Neuronal stem cell (in vitro differentiated cells): ENCODE results near the gene TXLNB.

Source experiments
- DNase-seq: peaks from one replicate; pipeline ENCODE4 v3.0.0-alpha.2; 2013; ENCODE audit warnings: low spot score
- H2AFZ ChIP-seq: one replicate; pipeline ENCODE4 v1.6.1; 2013; ENCODE audit warnings: mild to moderate bottlenecking, low read length, inconsistent platforms
- H2AK5ac ChIP-seq: 2 replicates; pipeline ENCODE4 v1.6.1; 2013; ENCODE audit warnings: low read depth, mild to moderate bottlenecking, inconsistent platforms, low read length, moderate library complexity, mixed read lengths
- H2BK120ac ChIP-seq: 2 replicates; pipeline ENCODE4 v1.6.1; 2013; ENCODE audit warnings: low read depth, mild to moderate bottlenecking, inconsistent platforms, low read length, moderate library complexity, mixed read lengths
- H2BK12ac ChIP-seq: one replicate; pipeline ENCODE4 v1.6.1; 2013; ENCODE audit warnings: low read length, inconsistent platforms
- H2BK15ac ChIP-seq: 2 replicates; pipeline ENCODE4 v1.6.1; 2013; ENCODE audit warnings: mild to moderate bottlenecking, low read length, inconsistent platforms, mixed read lengths
- H2BK5ac ChIP-seq: one replicate; pipeline ENCODE4 v1.6.1; 2013; ENCODE audit warnings: inconsistent platforms, mild to moderate bottlenecking, low read length, moderate library complexity
- H3K14ac ChIP-seq: one replicate; pipeline ENCODE4 v1.6.1; 2013; ENCODE audit warnings: low read length, inconsistent platforms
- H3K18ac ChIP-seq: 2 replicates; pipeline ENCODE4 v1.6.1; 2013; ENCODE audit warnings: low read length, inconsistent platforms
- H3K23ac ChIP-seq: 2 replicates; pipeline ENCODE4 v1.6.1; 2013; ENCODE audit warnings: low read depth, mild to moderate bottlenecking, mixed read lengths, low read length, inconsistent platforms; ENCODE audit not compliant: poor library complexity
- H3K27ac ChIP-seq: replicated peaks from 3 replicates; pipeline ENCODE4 v1.5.1; 2013; ENCODE audit warnings: low read length, inconsistent platforms
- H3K27me3 ChIP-seq, 3 experiments: 2 replicates each; pipeline ENCODE4 v1.6.1; 2013; ENCODE audit warnings: low read length in 3 of 3, mild to moderate bottlenecking in 2 of 3, inconsistent platforms in 1 of 3, low read depth in 1 of 3, mixed read lengths in 1 of 3, moderate library complexity in 1 of 3; ENCODE audit not compliant: control insufficient read depth in 3 of 3, insufficient read depth in 3 of 3
- H3K36me3 ChIP-seq, 2 donors: replicated peaks in 1 of 2; 2 replicates each; pipeline ENCODE4 v1.6.1; 2013; ENCODE audit warnings: low read length in 2 of 2; ENCODE audit not compliant: control insufficient read depth in 2 of 2, insufficient read depth in 2 of 2
- H3K4ac ChIP-seq: 2 replicates; pipeline ENCODE4 v1.6.1; 2013; ENCODE audit warnings: inconsistent platforms, mild to moderate bottlenecking, low read length, moderate library complexity
- H3K4me1 ChIP-seq, 2 donors: 1 replicate in 1 of 2; 2 replicates in 1 of 2; pipeline ENCODE4 v1.6.1; 2013; ENCODE audit warnings: low read length in 2 of 2, low read depth in 1 of 2; ENCODE audit not compliant: control insufficient read depth in 2 of 2, insufficient read depth in 1 of 2
- H3K4me2 ChIP-seq: one replicate; pipeline ENCODE4 v1.6.1; 2013; ENCODE audit warnings: mild to moderate bottlenecking, low read length, inconsistent platforms; ENCODE audit not compliant: insufficient read depth, poor library complexity, severe bottlenecking
- H3K4me3 ChIP-seq, 2 donors: 2 replicates each; pipeline ENCODE4 v1.5.1; 2013; ENCODE audit warnings: low read length in 2 of 2, mild to moderate bottlenecking in 2 of 2, inconsistent platforms in 1 of 2, moderate library complexity in 1 of 2
- H3K79me1 ChIP-seq: one replicate; pipeline ENCODE4 v1.6.1; 2013; ENCODE audit warnings: low read depth, mild to moderate bottlenecking, inconsistent platforms, low read length, moderate library complexity
- H3K9ac ChIP-seq: one replicate; pipeline ENCODE4 v1.6.1; 2013; ENCODE audit warnings: mild to moderate bottlenecking, low read depth, low read length, inconsistent platforms; ENCODE audit not compliant: poor library complexity
- H3K9me3 ChIP-seq, 2 donors: replicated peaks in 1 of 2; 2 replicates each; pipeline versions ENCODE3 to v1.6.1; 2013; ENCODE audit warnings: low read length in 2 of 2, mild to moderate bottlenecking in 2 of 2, inconsistent platforms in 1 of 2, low read depth in 1 of 2, mixed read lengths in 1 of 2, moderate library complexity in 1 of 2; ENCODE audit not compliant: control insufficient read depth in 2 of 2, insufficient read depth in 1 of 2
- H4K8ac ChIP-seq: one replicate; pipeline ENCODE4 v1.6.1; 2013; ENCODE audit warnings: low read depth, mild to moderate bottlenecking, inconsistent platforms, low read length, moderate library complexity
- H4K91ac ChIP-seq: one replicate; pipeline ENCODE4 v1.6.1; 2013; ENCODE audit warnings: low read length, low read depth, mild to moderate bottlenecking, inconsistent platforms; ENCODE audit not compliant: poor library complexity
- WGBS, 2 donors: extraction: QIAGEN DNeasy Blood & Tissue Kit; methylation state at CpG; one replicate each; pipeline ENCODE4 v1.1.7; 2013; ENCODE audit warnings: missing lambda C conversion rate in 2 of 2, mixed read lengths in 1 of 2; ENCODE audit not compliant: insufficient read length in 2 of 2, insufficient replicate concordance in 1 of 2; ENCODE audit errors: extremely low coverage in 2 of 2; 5-methylcytosine and 5-hydroxymethylcytosine counted together

Gene TXLNB

GRCh38 chr6:139277161-139277560 is 14.6 kb downstream of the TXLNB start:
- Histone ChIP-seq H3K4me3 (no peak overlapping the region), H3K36me3 (no peaks in the 10 kb centered on the region), H2BK12ac (no peak overlapping the region), H2BK15ac (no peak overlapping the region), H2BK120ac (no peak overlapping the region), H2AK5ac (no peak overlapping the region), H3K4me1 (no peaks in the 10 kb centered on the region), H2BK5ac (no peak overlapping the region), H3K4me2 (no peak overlapping the region), H3K9me3 (no peaks in the 10 kb centered on the region), H3K18ac (no peak overlapping the region), H3K4ac (no peak overlapping the region), H4K91ac (no peak overlapping the region), H3K23ac (no peak overlapping the region), H3K79me1 (no peaks in the 10 kb centered on the region), H2AFZ (no peak overlapping the region), H3K14ac (no peak overlapping the region), H3K27me3 (no peaks in the 10 kb centered on the region), H3K27ac (no peak overlapping the region), H4K8ac (no peak overlapping the region), H3K9ac (no peak overlapping the region)
- no peak for DNase-seq
- WGBS, 2 donors = no CpG with 5 or more reads among the region's 7 CpGs

- H2AFZ ChIP-seq = no peak overlapping the region
Observed at GRCh38 chr6:139275279-139276055, 16.3 kb downstream of the TXLNB start.

GRCh38 chr6:139271056-139271455 is 20.7 kb downstream of the TXLNB start:
- H2AFZ ChIP-seq = no peak overlapping the region
- WGBS, 2 donors = no CpG with 5 or more reads among the region's 6 CpGs
- H2AK5ac ChIP-seq = no peak overlapping the region
- H2BK120ac ChIP-seq = no peak overlapping the region
- H2BK5ac ChIP-seq = no peak overlapping the region
- no peaks in the 10 kb centered on the region for H3K79me1 ChIP-seq
- no peak overlapping the region for H3K23ac ChIP-seq
- H3K36me3 ChIP-seq = no peaks in the 10 kb centered on the region
- no peaks in the 10 kb centered on the region for H3K9me3 ChIP-seq
- no peak overlapping the region for H3K4me2 ChIP-seq
- H2BK12ac ChIP-seq = no peak overlapping the region
- H3K18ac ChIP-seq = no peak overlapping the region
- H3K9ac ChIP-seq = no peak overlapping the region
- H3K4me1 ChIP-seq = no peaks in the 10 kb centered on the region
- H3K4ac ChIP-seq = no peak overlapping the region
- H3K27me3 ChIP-seq = no peaks in the 10 kb centered on the region
- no peak overlapping the region for H3K14ac ChIP-seq
- H4K8ac ChIP-seq = no peak overlapping the region
- no peak overlapping the region for H3K4me3 ChIP-seq
- no peak overlapping the region for H4K91ac ChIP-seq
- DNase-seq = no peak
- H2BK15ac ChIP-seq = no peak overlapping the region
- no peak overlapping the region for H3K27ac ChIP-seq

More at GRCh38 chr6:139275279-139276055, 16.3 kb downstream of the TXLNB start:
- Histone ChIP-seq H3K27me3 (no peaks in the 10 kb centered on the region), H2BK5ac (no peak overlapping the region), H3K9ac (no peak overlapping the region), H3K4me2 (no peak overlapping the region), H3K4me1 (no peaks in the 10 kb centered on the region), H2BK15ac (no peak overlapping the region), H4K91ac (no peak overlapping the region), H3K9me3 (no peaks in the 10 kb centered on the region), H3K4me3 (no peak overlapping the region), H4K8ac (no peak overlapping the region), H3K79me1 (no peaks in the 10 kb centered on the region), H3K27ac (no peak overlapping the region), H2BK120ac (no peak overlapping the region), H2BK12ac (no peak overlapping the region), H3K18ac (no peak overlapping the region), H3K23ac (no peak overlapping the region), H3K4ac (no peak overlapping the region), H3K14ac (no peak overlapping the region), H2AK5ac (no peak overlapping the region), H3K36me3 (no peaks in the 10 kb centered on the region)
- WGBS, 2 donors = 100% methylated on average over 1 of the region's 4 CpGs; no CpG with 5 or more reads in 1 of the 2 donors
- no peak for DNase-seq

GRCh38 chr6:139270249-139270648 is 21.5 kb downstream of the TXLNB start:
- H3K79me1 ChIP-seq = no peaks in the 10 kb centered on the region
- no peaks in the 10 kb centered on the region for H3K9me3 ChIP-seq
- H4K8ac ChIP-seq = no peak overlapping the region
- no peak overlapping the region for H3K4me3 ChIP-seq
- H4K91ac ChIP-seq = no peak overlapping the region
- DNase-seq = no peak
- H2BK15ac ChIP-seq = no peak overlapping the region
- no peak overlapping the region for H2BK5ac ChIP-seq
- H3K23ac ChIP-seq = no peak overlapping the region
- H3K14ac ChIP-seq = no peak overlapping the region
- WGBS, 2 donors = no CpG with 5 or more reads among the region's 5 CpGs
- H3K27me3 ChIP-seq = no peaks in the 10 kb centered on the region
- no peak overlapping the region for H3K4me2 ChIP-seq
- H3K27ac ChIP-seq = no peak overlapping the region
- no peak overlapping the region for H3K4ac ChIP-seq
- no peak overlapping the region for H3K18ac ChIP-seq
- H2AK5ac ChIP-seq = no peak overlapping the region
- H3K9ac ChIP-seq = no peak overlapping the region
- no peak overlapping the region for H2BK120ac ChIP-seq
- no peaks in the 10 kb centered on the region for H3K36me3 ChIP-seq
- no peak overlapping the region for H2BK12ac ChIP-seq
- H3K4me1 ChIP-seq = no peaks in the 10 kb centered on the region
- H2AFZ ChIP-seq = no peak overlapping the region
